Cortex of kidney (tissue), 1 donor: ENCODE measurements around the gene ANKRD39.
"Not testable (repeated sequence)": the region's sequence is repeated elsewhere in the genome, so short reads cannot be mapped to it uniquely, and the experiment has no call there.

Source experiments
- DNase-seq: peaks from one replicate; lab custom pipeline; 2025; lab: John Stamatoyannopoulos, UW

The ANKRD39 gene

DNA sequence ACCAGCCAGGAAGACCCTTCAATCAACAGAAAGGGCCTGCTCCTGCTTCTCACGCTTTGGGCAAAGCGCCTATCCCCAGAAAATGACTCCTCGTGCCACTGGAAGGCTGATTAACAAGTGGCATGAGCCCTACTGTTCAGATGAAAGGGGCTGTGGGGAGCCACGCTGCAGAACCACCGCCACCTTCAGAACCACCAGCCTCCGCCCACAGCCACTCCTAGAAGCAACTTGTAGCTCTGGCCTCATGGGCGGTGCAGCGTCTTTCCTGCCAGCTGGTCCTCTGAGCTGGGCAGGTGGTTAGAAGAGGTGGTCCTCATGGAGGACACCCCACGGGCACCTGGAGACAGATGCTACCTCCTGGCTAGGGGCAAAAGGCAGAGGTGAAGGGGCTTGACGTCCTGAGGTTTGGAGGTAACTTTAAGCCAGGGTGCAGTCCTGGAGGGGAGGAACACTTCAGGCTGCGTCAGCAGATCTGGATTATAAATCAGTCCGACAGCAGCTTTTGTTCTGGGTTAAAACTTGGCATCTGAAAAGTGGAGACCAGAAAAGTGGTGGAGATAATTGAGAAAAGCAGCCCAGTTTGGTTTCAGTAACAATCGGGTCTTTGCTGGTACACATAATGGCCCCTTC lies 12.9 kb upstream of the ANKRD39 start:
- DNase-seq: no peak

DNA sequence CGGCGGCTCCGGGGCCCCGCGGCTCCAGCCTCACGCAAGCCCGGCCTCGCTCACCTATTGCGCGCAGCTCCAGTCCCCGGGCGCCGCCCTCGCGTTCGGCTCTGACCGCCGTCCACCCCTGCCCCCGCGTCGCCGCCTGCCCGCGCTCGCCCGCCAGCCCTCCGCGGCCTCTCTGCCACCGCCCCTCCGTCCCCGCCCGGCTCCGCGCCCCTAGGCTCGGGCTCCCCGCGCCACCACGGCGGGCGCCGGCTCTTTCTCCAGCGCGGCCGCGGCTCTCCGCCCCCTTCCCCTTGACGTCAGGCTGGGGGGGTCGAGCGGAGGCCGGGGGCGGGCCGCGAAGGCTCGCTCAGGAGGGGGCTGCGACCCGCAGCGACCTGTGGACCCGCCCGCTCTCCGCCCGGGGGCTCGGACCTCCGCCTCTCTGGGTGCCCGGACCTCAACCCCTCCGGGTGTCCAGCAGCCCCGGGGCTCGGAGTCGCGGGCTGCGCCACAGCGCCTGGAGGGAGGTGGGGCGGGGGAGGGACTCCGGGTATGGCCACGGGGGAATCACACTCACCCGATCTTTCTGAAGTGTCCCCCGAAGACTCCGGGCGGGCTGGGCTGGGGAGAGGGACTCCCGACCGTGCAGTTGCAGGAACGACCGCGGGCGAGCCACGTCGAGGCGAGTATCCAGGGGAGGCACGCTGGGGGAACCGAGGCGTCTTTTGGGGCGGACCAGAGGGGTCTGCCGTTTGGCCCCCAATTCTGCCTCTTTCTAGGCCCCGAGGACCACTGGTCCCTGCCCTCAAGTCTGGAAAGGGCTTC lies 12.2 kb upstream of the ANKRD39 start, which contains the start of gene SEMA4C:
Gene SEMA4C (minus strand): TSS at position 259 of the 804 bp plus-strand sequence. CDS start 2,194 bp downstream, outside the sequence.
- no peak for DNase-seq

DNA sequence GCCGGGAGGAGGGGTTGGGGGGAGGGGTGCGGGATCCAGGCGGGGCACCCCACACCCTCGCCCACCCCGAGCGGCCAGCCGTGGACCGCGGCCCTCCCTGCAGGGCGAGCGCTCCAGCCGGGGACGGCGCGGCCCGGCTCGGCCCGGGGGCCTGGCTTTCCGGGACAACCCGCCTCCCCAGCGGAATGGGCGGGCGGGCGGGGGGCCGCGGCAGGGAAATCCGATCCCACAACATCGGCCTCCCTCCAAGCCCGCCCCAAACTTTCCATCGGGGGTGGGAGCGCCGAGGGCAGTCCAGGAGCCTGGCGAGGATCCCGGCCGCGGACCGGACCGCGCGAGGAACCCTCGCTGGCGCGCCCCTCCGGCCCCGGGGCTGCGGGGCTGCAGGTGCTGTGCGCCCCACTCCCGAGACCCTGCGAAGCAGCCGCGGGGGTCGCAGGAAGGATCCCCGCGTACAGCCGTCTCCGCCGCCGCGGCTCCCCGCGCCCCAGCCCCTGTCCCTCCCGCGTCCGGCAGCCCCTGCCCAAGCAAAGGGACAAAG lies 11.5 kb upstream of the ANKRD39 start:
- DNase-seq: no peak

DNA sequence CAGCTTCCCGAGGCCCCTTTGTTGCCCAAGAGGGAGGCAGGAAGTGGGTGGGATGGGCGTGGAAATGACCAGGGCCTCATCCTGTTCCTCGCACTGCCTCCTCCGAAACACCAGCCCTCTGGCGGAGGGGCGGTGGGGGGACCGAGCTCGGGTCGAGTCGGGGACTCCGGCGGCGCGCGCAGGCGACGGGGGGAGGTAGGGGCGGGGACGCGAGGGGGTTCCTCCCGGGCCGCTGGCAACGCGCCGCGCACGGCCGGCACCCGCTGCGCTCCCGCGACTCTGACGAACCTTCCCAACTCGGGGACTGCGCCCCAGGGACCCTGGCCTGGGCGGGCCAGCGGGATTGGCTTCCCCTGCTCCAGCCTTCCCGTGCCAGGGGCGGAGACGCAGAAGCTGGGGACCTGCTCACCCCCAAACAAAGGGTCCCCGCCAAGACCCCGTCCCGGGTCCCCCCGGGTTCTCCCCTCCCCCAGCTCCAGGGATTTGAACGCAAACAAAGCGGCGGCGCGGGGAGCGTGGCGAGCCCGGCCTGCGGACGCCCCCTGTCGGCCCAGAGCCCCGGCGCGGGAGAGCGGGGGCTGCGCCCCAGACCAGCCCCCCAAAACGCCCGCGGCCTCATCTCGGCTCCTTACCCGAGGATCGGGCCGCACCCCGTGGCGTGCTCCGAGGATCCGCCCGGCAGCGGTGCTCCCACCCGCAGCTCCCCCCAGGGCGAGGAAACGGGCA lies 10.9 kb upstream of the ANKRD39 start:
- DNase-seq: no peak

DNA sequence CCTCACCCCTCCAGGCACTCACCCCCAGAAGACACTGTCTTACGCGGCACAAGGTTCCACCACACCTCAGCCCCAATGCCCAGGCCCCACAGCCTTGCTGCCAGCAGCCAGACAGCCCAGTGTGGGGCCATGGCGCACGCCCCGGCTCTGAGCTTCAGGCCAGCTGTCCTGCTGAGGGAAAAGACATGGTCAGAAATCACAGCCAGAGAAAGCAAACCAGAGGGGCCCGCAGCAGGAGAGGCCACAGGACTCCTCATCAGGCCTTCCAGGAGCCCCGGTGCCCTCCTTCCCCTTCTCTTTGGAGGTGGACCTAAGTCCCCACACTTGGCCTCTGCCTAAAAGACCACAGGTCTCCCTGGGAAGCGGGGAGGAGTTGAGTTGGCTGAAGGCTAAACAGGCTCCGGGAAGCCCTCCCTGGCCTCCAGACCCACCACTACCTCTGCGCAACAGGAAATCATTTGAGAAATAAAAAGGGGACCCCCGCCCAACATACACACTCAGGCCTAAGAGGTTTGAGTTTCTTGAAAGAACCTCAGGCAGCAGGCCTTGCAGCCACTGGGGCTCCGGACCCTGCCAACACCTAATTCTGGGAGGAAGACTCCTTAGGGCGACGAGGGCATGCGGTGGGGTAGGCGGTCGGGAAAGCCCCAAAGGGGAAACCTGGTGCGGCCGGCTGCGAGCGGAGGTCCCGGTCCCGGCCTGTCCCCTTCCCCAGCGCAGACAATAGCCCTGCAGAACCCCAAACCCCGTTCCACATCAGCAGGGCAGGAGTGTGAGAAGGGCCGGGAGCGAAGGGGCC lies 10.1 kb upstream of the ANKRD39 start:
- DNase-seq: no peak

DNA sequence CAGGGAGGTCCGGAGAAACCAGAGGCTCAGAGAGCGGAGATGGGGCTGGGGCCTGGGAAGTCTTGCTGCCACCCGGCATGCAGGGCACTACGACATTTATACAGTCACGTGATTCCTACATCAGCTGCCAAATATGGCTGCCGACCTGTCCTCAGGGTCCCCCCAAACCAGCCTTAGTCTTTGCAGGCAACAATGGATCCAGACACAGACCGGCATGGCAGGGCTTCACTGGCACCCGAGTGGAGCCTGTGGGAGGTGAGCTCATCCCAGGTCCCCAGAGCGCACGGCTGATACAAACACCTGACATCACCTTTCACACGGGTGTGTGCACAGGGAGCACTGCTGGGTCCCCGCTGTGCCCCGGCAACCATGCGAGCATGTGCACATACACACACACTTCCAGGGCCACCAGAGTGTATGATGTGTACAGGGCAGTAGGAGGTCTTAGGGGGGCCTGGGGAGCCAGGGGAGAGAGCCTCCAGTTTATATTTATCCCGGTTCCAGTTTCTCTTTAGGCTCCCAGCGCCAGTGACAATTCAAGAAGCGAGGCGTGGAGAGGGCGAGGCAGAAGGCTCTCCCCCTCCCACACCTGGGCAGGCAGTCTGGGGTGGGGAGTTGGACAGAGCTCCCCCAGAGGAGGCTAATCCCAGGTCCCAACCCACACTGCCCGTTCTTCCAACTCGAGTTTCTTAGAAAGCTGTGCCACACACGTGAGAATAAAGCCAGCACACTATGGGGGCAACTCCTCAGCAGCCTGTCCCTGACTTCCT lies 9.4 kb upstream of the ANKRD39 start:
- DNase-seq: no peak

DNA sequence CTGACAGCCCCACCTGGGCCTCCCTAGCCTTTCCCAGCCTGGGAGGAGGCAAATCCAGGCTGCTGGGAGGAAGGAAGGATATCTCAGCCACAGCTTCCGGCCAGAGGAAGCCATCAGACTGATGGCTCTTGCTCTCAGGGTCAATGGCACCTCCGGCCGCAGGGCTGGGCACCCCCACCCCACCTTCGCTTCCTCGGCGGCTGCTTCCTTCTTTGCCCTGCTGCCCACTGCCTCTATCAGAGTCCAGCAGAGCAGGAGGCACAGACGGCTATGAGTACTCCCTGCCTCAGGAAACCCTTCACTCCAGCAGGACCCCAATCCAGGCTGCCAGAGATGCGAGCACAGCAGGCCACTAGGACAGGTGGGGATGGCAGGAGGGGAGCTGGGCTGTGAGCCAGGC lies 8.8 kb upstream of the ANKRD39 start:
- no peak for DNase-seq

DNA sequence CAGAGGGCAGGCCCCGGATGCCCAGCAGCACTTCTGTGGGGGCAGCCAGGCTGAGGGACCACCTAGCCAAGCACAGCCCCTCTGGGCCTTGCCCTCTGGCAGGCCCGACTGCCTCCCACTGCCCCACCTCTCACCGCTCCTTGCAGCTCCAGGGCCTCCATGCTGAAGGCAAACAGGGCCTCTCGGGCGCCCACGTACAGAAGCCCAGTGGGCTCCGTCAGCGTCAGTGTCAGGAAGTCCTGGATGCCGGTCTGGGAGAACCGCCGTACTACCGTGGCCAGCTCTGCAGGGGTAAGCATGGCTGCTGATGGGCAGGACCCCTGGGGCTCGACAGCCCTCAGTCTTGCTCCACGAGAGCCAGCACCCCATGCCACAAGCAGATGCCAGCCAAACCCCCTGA lies 8.3 kb upstream of the ANKRD39 start:
- DNase-seq: no peak

DNA sequence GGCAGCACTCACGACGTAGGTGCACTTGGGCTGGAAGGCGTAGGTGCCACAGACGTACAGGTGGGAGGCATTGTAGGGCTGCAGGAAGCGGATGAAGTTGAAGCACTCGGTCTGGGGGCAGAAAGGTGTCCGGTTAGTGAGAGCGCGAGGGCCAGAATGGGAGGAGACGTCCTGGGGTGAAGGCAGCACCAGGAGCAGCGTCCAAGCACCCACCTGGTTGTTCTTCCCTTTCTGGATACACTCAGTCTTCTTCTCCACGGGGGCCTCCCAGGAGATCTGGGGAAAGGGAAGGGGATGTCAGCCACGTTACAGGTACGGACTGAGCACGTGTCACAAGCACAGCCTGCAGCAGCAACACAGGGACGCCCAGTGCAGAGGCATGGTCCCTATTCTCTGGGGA lies 7.8 kb upstream of the ANKRD39 start:
- no peak for DNase-seq

DNA sequence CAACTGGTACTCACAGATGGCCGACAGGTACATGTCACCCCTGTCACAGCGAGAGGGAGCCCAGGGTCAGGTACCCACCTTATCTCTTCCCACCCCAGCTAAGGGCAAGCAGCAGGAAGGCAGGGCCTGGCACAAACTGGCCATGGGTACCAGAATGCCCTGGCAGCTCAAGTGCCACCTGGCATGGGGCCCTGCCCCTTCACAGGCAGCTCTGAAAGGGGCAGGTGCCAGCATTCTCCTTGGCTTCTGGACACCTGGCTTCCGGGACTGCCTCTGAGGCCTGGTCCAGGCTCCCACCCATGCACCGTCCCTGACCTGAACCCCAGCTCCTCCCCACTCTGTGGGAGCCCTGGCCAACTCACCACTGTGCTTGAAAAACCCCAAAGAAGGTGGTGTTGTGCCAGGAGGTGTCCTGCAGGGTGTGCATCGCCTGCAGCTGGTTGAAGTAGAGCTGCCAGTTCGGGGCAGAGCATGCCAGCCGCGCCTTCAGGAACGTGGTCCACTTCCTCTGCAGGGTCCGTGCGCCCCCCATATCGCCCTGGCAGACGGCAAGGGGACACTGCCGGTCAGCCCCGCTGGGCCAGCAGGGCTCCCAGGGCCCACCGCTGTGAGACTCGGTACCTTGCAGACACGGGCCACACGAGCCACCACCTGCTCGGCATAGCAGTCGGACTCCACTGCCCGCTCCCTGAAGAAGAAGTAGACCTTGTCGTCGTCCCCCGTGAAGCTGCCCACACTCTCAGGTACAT lies 6.7 kb upstream of the ANKRD39 start:
- no peak for DNase-seq

DNA sequence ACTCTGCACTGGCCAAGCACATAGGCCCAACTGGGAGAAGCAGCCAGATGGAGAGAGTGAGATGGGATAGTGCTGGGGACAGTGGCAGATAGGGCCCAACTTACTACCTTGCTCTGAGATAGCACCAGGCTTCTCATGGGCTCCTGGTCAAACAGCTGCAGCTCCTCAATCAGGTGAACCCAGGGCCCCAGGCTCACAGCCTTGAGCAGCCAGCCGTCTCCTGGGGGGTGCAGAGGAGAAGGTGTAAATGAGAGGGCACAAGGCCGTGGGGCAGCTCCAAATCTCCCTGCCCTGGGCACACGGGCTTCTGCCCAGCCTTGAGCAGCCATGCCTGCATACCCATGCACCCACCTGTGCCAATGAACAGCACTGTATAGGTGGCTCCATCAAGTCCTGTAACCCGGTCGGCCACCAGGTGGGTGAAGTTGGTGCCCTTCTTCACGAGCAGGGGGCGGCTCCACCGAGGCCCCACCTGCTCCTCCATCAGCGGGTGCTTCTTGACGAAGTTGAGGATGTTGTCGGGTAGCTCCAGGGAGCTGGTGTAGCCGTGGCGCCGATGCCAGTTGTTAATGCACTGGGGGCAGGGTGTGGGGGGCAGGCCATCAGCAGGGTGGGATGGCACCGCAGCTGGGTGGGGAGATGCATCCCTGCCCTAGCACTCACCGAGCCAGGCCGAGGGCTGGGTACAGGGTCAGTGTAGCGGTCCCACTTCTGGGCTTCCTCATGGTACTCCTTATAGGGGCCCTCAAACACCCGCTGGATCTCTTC lies 5.9 kb upstream of the ANKRD39 start:
- no peak for DNase-seq

DNA sequence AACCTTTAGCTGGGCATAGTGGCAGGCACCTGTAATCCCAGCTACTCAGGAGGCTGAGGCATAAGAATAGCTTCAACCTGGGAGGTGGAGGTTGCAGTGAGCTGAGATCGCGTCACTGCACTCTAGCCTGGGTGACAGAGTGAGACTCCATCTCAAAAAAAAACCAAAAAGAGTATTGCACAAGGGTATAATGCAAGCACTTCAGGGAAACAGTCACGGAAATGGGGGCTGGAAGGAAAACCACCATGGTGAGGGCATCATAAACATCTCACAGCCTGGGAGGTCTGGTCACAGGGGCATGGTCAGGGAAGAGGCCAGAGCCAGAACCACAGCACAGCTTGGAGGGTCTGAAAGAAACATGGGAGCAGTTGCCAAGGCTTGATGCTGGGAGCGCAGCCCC lies 5.2 kb upstream of the ANKRD39 start:
- DNase-seq: not testable (repeated sequence)

DNA sequence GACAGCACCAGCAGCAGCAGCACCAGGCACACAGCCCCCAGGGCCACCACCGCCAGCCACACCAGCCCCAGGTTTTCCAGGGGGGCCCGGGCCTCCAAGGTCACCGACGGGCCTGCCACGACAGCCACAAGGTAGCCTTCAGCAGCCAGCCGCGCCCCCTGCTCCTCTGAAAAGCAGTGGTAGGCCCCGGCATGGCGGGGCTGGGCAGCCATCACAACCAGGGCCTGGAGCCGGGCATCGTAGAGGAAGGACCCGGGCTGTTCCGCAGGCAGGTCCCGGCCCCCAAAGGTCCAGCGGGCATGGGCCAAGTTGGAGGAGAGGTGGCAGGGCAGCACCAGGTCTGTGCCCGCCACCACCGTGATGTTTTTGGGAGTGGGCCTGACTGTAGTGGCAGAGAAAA lies 3.3 kb upstream of the ANKRD39 start:
- no peak for DNase-seq

DNA sequence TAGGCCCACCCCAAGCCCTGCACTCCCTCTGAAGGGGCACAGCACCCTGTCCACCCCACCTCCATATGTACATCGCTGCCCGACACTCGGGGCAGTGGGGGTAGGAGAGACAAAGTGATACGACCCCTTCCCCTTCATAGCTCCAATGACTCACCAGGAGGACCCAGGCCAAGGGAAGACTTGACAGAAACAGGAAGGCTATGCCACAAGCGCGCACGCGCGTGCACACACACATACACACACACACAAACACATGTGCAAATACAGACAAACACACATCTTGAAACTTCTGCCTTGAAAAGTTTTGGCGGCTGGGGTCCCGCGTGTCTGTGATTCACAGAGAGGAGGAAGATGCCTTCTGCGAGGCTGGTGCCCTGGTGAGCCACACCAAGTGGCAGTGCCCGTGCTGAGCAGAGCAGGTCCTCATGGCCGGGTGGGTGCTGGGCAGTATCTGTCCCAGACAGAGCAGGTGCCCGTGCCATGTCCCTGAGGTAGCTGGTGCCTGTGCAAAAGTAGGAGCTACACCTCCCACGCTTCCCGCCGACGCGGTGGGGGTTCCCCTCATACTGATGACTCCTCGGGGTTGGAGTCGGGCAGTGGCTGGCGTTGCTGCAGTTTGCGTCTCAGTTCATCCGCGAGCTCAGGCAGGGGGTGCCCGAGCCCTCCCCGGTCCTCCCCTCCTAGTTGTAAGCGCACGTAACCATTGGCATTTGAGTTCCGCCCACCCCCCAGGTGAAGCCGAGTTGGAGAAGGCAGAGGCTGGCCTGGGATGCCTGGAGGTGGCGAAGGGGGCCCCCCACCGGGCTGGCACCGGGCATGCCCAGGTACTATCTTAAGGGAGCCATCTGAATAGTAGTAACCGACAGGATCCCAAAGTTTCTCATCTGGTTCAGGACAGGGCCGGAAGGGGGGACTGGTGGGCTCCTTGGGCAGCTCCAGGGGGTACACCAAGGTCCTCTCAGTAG lies 2.5 kb upstream of the ANKRD39 start:
- DNase-seq: no peak

DNA sequence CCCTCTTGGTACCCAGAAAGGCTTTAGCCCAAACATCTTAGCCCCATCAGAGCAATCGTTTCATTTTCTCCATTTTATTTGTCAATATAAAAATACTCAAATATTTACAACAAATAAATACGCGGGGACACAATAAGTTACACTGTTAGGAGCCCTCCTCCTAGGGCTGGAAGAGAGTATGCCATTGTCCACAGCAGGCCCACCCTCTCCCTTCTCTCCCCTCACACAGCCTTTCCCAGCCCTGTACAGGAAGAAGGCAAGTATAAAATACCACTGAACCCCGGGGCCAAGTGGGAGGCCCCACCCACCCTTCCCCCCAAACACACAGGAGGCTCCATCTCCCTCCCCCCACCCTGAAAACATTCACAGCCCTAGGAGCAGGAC lies 1.9 kb upstream of the ANKRD39 start:
- no peak for DNase-seq

DNA sequence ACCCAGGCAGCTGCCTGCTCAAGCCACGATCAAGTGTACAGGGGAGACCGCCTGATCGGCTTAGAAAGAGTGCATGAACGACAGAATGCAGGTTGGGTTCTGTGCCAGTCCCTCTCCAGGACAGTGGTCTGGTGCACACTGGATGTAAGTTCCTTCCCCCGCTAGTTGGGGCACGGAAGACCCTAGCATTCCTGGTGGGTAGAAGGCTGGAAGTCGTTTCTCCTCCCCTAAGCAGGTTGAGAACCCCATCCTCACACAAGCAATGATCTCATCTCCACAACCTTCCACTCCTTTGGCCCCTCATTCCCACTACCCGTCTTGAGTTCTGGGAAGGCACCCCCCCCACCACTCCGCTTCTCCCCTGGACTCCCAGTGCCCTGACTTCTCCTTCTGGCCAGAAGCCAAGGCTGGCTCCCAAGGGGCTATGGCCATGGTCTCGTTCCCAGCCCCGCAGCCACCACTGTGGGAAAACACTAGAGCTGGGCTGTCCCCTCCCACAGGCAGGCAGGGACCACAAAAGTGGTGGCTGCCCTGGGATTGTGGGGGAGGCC lies 1.4 kb upstream of the ANKRD39 start:
- no peak for DNase-seq

DNA sequence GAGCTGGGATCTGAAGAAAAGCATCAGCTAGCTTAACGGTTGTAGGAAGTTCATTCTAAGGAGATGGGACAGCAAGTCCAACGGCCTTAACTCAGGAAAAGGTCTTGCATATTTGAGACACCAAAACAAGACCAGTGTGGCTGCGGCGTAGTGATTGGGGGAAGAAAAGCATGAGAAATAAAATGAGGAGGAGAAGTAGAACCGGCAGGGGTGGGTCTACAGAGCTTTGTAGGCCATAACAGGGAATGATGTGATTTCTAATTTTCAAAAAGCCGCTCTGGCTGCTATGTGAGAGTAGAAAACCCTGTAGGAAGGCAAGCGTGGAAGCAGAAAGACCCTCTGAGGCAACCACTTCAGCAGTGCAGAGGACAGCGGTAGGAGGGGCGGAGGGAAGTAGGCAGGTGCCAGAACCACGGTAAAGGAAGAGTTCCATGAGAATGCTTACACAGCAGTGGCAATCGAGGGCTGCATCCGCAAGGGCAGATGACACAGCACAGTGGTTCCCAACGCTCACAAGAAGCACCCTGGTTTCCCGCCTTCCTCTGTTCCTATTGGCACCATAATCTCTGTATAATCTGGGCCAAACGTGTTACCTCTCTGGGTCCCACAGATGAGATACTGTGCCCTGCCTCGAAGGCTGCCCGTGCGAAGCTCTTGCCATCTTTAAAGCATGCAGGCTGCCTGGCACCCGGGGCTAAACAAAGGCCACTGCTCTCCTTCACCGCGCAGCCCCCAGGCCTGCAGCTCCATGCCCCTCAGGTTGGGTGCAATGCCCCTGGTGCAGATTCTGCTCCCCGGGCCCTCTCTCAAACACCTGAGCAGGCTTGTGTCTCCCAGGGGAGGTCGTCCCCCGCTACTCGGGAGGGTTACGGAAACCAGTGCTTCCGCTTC lies 795 bp downstream of the ANKRD39 start:
- DNase-seq: no peak
